Measurements from ENCODE around the gene TSHB.
"Not testable (repeated sequence)": the region's sequence is repeated elsewhere in the genome, so short reads cannot be mapped to it uniquely, and the experiment has no call there.

Gene TSHB

DNA sequence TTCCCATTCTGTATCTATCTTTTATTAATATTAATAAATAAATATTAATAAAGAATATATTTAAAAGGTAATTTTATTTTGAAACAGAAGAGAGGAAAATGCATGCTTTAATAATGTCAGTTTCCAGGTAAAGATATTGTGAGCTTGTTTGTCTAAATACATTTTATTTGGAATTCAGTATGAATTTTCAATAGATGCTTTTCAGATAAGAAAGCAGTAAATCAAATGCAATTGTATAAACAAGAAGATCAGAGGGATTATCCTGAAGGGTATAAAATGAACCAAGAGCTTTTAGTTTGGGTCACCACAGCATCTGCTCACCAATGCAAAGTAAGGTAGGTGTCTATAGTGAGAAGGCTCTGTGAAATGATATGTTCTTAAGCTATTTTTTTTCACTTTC, at the start of gene TSHB:
TSS of gene TSHB (plus strand) at position 301 of the 400 bp plus-strand sequence. CDS start 3,537 bp downstream, outside the sequence.
- no peak for DNase-seq (ENCODE audit: low spot score)

- no peak for DNase-seq (ENCODE audit: low spot score)
Observed at GRCh38 chr1:114982251-114982650, 47.4 kb upstream of the TSHB start.

DNA sequence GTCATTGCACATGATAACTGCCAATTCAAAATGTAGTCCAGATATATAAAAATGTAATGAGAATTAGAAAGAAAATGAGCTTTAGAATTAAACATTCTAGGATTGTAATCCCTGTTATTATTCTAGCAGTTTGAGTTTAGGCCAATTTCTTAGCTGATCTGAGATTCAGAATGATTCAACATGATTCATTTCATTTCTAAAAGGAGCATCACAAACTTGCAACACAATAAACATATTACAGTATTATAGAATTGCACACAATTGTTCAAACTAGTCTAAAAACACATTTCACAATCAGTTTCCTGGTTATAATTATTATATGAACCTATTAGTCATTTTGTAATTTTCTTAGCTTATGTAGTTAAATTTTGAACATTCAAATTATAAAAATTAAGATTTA, 43.3 kb upstream of the TSHB start:
- DNase-seq (ENCODE audit: low spot score): no peak

DNA sequence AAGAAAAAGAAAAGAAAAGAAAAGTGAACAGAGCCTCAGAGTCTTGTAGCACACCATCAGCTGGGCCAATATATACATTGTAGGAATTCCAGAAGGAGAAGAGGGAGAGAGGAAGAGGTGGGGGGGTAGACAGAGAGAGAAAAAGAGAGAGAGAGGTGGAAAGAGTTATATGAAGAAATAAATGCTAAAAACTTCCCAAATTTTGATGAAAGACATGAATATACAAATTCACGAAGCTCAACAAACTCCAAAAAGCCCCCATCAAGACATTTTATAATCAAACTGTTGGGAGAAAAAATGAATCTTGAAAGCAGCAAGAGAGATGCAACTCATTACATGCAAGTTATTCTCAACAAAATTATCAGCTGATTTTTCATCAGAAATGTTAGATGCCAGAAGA, 41.5 kb upstream of the TSHB start:
- no peak for DNase-seq (ENCODE audit: low spot score)

GRCh38 chr1:114997510-114998289, 31.9 kb upstream of the TSHB start:
- no peak for DNase-seq (ENCODE audit: low spot score)

GRCh38 chr1:115006191-115006590, 23.4 kb upstream of the TSHB start:
- DNase-seq (ENCODE audit: low spot score): no peak

- DNase-seq (ENCODE audit: low spot score): no peak
Observed at GRCh38 chr1:115012006-115012405, 17.6 kb upstream of the TSHB start.

DNA sequence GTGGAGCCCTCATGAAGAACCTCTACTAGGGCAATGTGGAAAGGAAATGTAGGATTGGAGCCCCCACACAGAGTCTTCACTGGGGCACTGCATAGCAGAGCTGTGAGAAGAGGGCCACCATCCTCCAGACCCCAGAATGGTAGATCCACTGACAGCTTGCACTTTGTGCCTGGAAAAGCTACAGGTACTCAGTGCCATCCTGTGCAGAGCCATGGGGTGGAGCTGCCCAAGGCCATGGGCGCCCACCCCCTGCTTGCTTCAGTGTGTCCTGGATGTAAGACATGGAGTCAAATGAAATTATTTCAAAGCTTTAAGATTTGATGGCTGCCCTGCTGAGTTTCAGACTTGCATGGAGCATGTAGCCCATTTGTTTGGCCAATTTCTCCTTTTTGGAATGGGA, 17.2 kb upstream of the TSHB start:
- no peak for DNase-seq (ENCODE audit: low spot score)

- DNase-seq (ENCODE audit: low spot score): no peak
Observed at GRCh38 chr1:115013792-115014191, 15.8 kb upstream of the TSHB start.

GRCh38 chr1:115019549-115019948, 10.1 kb upstream of the TSHB start:
- not testable (repeated sequence) for DNase-seq (ENCODE audit: low spot score)

DNA sequence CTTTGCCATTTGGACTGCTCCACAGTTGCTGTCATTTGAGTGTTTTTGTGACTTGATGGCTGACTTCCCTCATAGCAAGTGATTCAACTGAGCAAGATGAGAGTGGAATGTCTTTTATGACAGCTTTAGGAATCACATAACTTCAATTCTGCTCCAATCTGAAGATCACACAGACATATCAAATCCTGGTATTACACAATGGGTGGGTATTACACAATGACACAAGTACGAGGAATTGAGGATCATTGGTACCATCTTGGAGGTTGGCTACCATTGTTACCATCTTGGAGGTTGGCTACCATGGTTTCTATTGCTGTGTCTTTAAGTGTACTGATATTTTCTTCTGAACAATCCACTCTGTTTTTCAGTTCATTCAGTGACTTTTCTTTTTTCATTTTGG, 8.5 kb upstream of the TSHB start:
- DNase-seq (ENCODE audit: low spot score): no peak

- DNase-seq (ENCODE audit: low spot score): no peak
Observed at GRCh38 chr1:115023593-115023992, 6.0 kb upstream of the TSHB start.

DNA sequence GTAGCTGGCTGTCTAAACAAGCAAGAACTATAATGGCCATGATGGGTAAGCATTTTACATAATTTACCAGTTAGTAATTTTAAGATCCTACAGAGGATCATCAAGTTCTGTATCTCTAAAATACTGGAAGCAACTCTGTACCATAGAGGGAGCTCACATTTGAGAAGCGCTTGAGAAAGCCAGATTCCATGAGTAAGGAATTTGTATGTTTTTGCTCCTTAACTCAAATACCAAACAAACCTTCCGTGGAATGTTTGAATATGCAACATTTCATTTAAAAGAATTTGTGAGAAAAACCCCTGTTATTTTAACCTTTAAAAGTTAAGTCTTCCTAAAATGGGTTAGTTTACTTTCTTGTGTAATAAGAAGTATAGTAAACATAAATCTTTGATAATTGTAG, 2.0 kb downstream of the TSHB start:
- no peak for DNase-seq (ENCODE audit: low spot score)

DNA sequence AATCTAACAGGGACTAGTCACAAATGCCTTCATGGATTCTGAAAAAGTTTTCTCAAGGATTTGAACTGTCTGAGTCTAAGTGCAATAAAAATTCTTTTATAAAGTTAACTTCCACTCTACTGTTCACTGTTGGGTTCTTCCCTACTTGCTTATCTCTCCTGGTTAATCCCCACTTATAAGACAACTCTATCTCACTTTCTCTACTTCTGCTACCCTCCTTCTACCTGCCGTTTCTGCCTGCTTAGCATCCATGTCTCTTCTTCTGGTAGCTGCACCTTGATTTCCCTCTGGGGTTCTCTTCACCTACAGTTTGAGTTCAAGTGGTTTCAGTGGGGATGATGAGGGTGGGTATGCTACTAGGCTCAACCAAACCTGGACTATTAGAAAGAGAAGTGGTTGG, 6.0 kb downstream of the TSHB start:
- no peak for DNase-seq (ENCODE audit: low spot score)

DNA sequence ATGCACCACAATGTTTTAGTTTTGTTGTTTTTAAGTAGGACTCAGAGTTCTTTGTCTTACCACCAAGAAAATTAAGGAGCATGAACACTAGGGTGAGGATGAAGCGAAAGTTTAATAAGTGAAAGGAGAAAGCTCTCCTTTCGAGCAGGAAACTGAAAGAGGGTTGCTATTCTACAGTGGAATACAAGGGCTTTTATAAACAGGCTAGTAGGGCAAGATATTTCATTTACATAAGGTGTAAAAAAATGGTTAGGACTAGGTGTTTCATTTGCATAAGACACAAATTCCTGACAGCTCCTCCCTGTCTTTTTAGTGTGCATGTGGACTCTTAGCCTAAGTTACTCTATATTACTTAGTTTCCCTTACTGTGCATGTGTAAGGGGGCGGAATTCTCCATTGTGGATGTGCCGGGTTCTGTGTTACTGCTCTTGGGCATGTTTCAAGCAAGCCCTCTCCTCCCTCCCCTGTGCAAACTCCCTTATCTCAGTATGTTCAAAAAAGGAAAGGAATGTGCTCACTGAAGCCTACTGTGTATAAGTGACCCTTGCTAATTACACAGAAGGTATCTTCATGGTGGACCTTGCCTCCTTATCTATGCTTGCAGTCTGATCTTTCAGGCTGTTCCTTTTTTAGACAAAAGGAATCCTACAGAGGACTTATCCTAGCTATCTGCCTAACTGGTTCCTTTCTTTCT, 7.3 kb downstream of the TSHB start:
- DNase-seq (ENCODE audit: low spot score): no peak

DNA sequence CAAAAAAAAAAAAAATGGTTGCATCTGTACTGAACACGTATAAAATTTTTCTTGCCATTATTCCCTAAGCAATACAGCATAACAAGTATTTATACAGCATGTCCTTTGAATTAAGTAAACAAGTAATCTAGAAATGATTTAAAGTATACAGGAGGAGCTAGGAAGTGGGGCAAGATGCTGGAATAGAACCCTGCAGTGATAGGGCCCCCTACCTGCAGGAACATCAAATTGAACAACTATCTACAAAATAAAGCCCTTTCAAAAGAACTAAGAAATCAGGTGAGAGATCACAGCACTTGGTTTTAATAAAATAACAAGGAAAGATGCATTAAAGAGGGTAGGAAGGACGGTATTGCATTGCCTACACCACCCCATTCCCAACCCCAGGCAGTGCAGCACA, 10.9 kb downstream of the TSHB start:
- DNase-seq (ENCODE audit: low spot score): no peak

DNA sequence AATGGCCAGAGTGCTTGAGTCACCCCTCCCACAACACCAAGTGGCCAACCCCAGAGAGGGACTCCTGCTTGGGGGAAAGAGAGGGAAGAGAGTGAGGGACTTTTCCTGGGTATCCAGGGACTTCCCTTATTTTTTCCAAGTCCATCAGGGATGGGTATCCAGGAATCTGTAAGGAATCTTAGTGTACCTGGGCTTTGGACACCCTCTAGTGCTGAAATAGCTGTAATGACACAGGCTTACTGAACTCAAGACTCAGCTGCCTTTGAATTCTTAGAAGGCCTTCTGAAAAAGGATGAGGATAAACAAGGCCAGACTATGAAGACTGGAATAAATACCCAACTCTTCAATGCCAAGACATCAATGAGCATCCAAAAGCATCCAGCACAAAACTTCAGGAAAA, 12.0 kb downstream of the TSHB start:
- DNase-seq (ENCODE audit: low spot score): peak; percentile 17

DNA sequence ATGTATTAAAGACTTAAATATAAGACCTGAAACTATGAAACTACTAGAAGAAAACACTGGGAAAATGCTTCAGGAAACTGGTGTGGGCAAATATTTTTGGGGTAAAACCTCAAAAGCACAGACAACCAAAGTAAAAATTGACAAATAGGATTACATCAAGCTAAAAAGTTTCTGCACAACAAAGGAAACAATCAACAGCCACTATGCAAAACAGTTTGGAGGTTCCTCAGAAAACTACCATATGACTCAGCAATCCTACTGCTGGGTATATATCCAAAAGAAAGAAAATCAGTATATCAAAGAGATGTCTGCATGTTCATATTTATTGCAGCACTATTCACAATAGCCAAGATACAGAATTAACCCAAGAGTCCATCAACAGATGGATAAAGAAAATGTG, 17.1 kb downstream of the TSHB start:
- no peak for DNase-seq (ENCODE audit: low spot score)

- DNase-seq (ENCODE audit: low spot score): no peak
Observed at GRCh38 chr1:115051850-115052249, 22.2 kb downstream of the TSHB start.

DNA sequence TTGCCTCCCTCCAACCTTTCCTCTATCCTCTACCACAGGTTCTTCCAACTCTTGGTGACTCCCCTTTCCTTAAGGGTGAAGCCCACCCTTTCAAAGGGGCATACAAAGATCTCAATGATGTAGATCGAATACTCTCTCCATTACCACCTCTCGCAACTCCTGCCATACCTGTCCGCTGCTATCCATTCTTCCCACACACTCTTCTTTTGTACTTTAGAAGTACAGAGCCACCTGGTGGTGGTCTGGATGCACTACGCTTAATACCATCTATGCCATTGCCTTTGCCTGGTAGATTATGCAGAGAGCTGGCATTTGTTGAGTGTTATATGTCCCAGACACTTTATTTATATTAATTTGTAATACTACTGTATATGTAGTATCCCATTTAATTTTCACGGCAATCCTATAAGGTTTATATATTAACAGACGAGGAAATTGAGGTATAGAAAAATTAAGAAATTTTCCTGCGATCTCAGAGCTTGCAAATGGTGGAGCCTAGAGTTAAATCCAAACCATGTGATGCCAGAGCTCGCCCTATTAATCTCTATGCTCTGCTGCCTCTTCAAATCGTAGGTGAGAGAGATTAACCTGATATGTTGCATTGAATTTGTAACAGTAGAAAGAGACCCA, 22.9 kb downstream of the TSHB start:
- peak; percentile 51 for DNase-seq (ENCODE audit: low spot score)

GRCh38 chr1:115056395-115056798, 26.8 kb downstream of the TSHB start:
- DNase-seq (ENCODE audit: low spot score): no peak

GRCh38 chr1:115057661-115058254, 28.1 kb downstream of the TSHB start:
- no peak for DNase-seq (ENCODE audit: low spot score)

DNA sequence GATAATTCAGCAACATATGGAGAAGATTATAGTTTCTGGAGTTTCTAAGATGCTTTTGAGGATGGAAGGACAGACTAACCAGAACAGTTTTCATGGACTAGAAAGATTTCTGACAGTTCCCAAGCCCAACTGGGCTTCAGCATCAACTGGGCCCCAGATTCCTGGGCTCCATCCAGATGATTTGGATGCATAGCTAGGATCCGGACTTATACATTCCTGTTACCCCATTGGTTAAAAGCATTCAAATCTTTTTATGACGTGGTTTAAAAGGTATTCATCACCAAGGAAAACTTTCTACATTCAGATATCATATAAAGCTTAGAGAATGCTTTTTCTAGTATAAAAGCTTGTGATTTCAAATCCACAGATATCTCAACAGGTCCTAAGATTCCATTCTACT, 29.7 kb downstream of the TSHB start:
- DNase-seq (ENCODE audit: low spot score): no peak

Measured in HuH-7 (cell line).